Activated CD8-positive, alpha-beta T cell treated with anti-CD3 and anti-CD28 coated beads for 36 hours (primary cell): Measurements from ENCODE around the gene ADAMTS17. TPM values are rescaled to one million over a fixed set of nuclear protein-coding genes. Genes with fewer than 3 reads are reported as not detected.

Experiments used
- ATAC-seq: fragments of 200-7000 bp; cut with Tn5 transposase; one replicate; pipeline ENCODE4 v1.10.0; 2021; ENCODE audit warnings: mild to moderate bottlenecking, moderate library complexity
- CTCF ChIA-PET: fragments of 350-600 bp; sonication (Branson Sonifier 250); formaldehyde crosslinking; loops from one replicate; lab custom pipeline; 2021; ENCODE audit warnings: antibody characterized with exemption; lab: Charles Lee
- POLR2A ChIA-PET: fragments of 350-600 bp; sonication (Branson Sonifier 250); formaldehyde crosslinking; loops from one replicate; lab custom pipeline; 2021; ENCODE audit warnings: antibody characterized with exemption; lab: Charles Lee
- DNase-seq: peaks from one replicate; pipeline ENCODE4 v3.0.0-alpha.2; 2020
- H3K27ac Mint-ChIP-seq: one replicate; pipeline ENCODE4 v1.8.0; 2021; ENCODE audit warnings: mild to moderate bottlenecking, mixed read lengths
- H3K27me3 Mint-ChIP-seq: one replicate; pipeline ENCODE4 v1.8.0; 2021; ENCODE audit warnings: mixed read lengths
- H3K36me3 Mint-ChIP-seq: one replicate; pipeline ENCODE4 v1.8.0; 2021; ENCODE audit warnings: low read depth, mixed read lengths
- H3K4me1 Mint-ChIP-seq: one replicate; pipeline ENCODE4 v1.8.0; 2021; ENCODE audit warnings: low read depth, mixed read lengths
- H3K4me3 Mint-ChIP-seq: one replicate; pipeline ENCODE4 v1.8.0; 2021; ENCODE audit warnings: mild to moderate bottlenecking, moderate library complexity, mixed read lengths
- H3K9me3 Mint-ChIP-seq: one replicate; pipeline ENCODE4 v1.8.0; 2021; ENCODE audit warnings: mixed read lengths
- intact Hi-C: fragments of 100-400 bp; cut with micrococcal nuclease; formaldehyde crosslinking; loops from one replicate; pipeline ENCODE4 v1.10.0; 2022
- total RNA-seq, 2 experiments: library from RNA; stranded (reverse); gene quantifications; one replicate each; pipeline ENCODE4 v1.2.3, GENCODE V29; 2021
- TF ChIP-seq, protein P1 (sequence below): fragments of 200-600 bp; IDR thresholded peaks from one replicate; pipeline ENCODE4 v1.8.0; 2022; ENCODE audit warnings: antibody characterized with exemption, mild to moderate bottlenecking

The ADAMTS17 gene
- total RNA-seq, 2 experiments from 2014 or later, result 0.60 to 1.5 TPM

DNA sequence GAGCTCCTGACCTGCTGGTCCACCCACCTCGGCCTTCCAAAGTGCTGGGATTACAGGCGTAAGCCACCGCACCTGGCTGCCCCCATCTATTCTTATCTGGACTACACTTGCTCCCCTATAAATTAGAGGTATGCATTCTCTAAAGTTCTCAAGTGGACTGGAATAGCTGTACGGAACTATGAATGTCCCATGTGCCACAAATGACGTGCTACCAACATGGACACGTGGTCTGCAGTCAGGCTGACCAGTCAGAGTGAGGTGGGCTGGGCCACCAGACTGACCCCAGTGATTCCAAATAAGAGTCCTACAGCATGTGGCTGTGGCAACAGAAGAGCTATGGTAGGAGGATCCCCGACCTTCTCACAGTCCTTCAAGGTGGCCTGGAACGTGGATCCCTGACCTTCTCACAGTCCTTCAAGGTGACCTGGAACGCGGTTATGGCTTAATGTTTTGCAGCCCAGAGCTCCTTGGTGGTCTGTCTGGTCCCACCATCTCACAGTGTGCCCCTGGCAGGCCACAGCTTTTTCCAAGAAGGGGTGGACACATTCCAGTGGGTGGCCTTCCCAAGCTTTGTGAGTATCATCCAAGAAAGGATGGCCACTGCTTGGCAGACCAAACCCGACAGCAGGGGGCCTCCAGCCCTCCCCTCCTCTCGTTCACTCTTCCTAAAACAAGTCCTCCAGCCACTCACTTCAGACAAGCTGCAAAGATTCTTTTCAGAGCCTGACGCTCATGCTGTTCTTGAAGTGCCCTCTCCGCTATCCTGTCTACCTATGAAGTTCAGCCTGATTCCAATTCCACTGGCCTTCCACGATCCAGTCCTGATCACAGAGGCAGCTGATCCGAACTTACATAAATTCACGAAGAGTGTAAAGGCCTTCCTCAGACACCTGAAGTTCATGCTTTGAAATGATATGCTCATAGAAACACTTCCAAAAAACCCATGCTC is 4.4 kb downstream of the ADAMTS17 start:
- Mint-ChIP-seq H3K36me3 (no peaks in the 10 kb centered on the region), H3K9me3 (no peaks in the 10 kb centered on the region), H3K27ac (no peak overlapping the region), H3K27me3 (peaks cover 10% of the 10 kb centered on the region), H3K4me3 (no peak overlapping the region), H3K4me1 (peaks cover 43% of the 10 kb centered on the region)
- TF ChIP-seq, protein P1, sequence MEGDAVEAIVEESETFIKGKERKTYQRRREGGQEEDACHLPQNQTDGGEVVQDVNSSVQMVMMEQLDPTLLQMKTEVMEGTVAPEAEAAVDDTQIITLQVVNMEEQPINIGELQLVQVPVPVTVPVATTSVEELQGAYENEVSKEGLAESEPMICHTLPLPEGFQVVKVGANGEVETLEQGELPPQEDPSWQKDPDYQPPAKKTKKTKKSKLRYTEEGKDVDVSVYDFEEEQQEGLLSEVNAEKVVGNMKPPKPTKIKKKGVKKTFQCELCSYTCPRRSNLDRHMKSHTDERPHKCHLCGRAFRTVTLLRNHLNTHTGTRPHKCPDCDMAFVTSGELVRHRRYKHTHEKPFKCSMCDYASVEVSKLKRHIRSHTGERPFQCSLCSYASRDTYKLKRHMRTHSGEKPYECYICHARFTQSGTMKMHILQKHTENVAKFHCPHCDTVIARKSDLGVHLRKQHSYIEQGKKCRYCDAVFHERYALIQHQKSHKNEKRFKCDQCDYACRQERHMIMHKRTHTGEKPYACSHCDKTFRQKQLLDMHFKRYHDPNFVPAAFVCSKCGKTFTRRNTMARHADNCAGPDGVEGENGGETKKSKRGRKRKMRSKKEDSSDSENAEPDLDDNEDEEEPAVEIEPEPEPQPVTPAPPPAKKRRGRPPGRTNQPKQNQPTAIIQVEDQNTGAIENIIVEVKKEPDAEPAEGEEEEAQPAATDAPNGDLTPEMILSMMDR, result no peak
- DNase-seq (no peak), ATAC-seq (no peak)
- intact Hi-C loops, result loop anchor here (5.0 to 10.0 kb wide), 2 partner anchors 203 to 405 kb away; no protein-coding TSS in a partner anchor
- CTCF ChIA-PET, result interaction anchor here (0.9 to 8.3 kb wide), 11 partner anchors 9 to 409 kb away, joined by 3 to 154 read pairs (median 4); no protein-coding TSS in a partner anchor
- POLR2A ChIA-PET, result interaction anchor here (1.2 kb wide), 1 partner anchor 11 kb away, joined by 3 read pairs; no protein-coding TSS in a partner anchor

DNA sequence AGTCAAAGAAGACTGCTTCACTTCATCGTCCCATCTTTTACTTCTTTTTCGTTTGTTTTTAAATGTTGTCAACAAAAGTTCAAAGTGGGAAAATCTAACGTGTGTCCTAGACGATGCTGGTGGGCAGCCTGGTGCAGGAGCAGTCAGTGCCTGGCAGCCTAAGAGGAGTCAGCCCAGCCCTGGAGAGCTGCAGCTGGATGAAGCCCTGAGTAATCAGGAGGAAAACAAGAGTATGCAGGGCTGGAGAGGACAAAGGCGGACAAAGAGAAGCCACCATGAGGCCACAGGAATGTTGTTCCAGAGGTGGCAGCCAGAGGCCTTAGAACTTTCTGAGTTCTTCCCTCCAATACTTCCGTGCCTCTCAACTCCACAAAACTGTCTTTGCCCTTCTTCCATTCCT is 5.7 kb downstream of the ADAMTS17 start:
- TF ChIP-seq, protein P1, result no peak
- H3K9me3 Mint-ChIP-seq, result no peaks in the 10 kb centered on the region
- ChIA-PET CTCF (interaction anchor here (1.3 to 8.3 kb wide), 3 partner anchors 13 to 408 kb away, joined by 3 to 154 read pairs (median 4); no protein-coding TSS in a partner anchor), POLR2A (interaction anchor here (1.2 to 1.3 kb wide), 2 partner anchors 12 kb away, joined by 3 read pairs; no protein-coding TSS in a partner anchor)
- H3K27me3 Mint-ChIP-seq, result peaks cover 10% of the 10 kb centered on the region
- intact Hi-C loops, result loop anchor here (5.0 to 10.0 kb wide), 2 partner anchors 201 to 404 kb away; no protein-coding TSS in a partner anchor
- peaks cover 55% of the 10 kb centered on the region for H3K4me1 Mint-ChIP-seq
- ATAC-seq, result no peak
- no peaks in the 10 kb centered on the region for H3K36me3 Mint-ChIP-seq
- no peak overlapping the region for H3K27ac Mint-ChIP-seq
- H3K4me3 Mint-ChIP-seq, result no peak overlapping the region
- no peak for DNase-seq

DNA sequence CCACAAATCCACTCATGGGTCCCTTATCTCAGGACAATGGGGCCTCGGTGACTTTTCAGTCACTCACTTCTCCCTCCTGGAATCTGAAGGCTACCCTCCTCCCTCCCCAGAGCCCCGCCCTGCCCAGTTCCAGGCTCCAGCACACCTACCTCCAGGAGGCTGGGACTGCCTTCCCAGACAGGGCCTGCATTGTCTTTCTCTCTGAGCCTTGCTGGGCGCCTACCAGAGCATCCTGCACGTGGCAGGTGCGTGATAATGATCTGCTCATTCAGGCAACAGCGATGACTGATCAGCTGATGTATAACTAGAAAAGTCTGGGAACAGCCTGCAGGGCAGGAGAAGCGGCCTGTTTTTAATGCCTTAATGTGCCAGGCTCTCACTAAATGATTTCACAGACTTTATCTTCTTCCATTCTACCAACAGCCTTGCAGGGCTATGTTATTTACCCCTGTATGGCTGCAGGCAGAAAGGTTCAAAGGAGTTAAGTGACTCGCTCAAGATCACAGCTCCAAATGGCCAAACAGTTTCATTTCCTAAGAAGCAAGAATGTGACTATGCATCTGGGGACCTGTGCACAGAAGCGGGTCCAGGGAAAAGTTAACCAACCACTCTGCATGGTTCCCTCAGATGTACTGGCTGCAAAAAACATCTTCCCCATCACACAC is 6.3 kb downstream of the ADAMTS17 start:
- Mint-ChIP-seq H3K36me3 (no peaks in the 10 kb centered on the region), H3K9me3 (no peaks in the 10 kb centered on the region), H3K27ac (no peak overlapping the region), H3K4me1 (peaks cover 61% of the 10 kb centered on the region), H3K27me3 (peaks cover 10% of the 10 kb centered on the region), H3K4me3 (no peak overlapping the region)
- no peak for DNase-seq
- CTCF ChIA-PET, result interaction anchor here (1.3 to 8.3 kb wide), 3 partner anchors 13 to 407 kb away, joined by 3 to 154 read pairs (median 4); no protein-coding TSS in a partner anchor
- no peak for ATAC-seq
- POLR2A ChIA-PET, result interaction anchor here (1.3 kb wide), 1 partner anchor 11 kb away, joined by 3 read pairs; no protein-coding TSS in a partner anchor
- TF ChIP-seq, protein P1, result no peak
- intact Hi-C loops, result loop anchor here (5.0 to 10.0 kb wide), 2 partner anchors 201 to 403 kb away; no protein-coding TSS in a partner anchor

DNA sequence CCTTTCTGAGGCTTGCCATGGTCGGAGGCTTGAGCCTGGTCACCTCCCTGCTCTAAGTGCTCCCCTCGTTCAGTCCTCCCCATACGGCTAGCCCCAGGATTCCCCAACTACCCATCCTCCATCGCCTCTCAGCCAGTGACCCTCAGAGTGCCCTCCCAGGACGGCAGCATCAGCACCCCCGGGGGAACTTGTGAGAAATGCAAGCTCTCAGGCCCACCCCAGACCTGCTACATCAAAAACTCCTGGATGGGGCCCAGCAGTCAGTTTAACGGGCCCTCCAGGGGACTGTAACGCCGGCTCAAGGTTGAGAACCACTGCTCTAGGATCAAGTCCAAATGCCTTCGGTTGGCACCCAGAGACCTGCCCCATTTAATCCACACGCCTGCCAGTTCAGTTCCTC is 6.9 kb downstream of the ADAMTS17 start:
- intact Hi-C loops, result loop anchor here (5.0 to 10.0 kb wide), 2 partner anchors 200 to 403 kb away; no protein-coding TSS in a partner anchor
- CTCF ChIA-PET, result interaction anchor here (1.3 to 8.3 kb wide), 4 partner anchors 14 to 406 kb away, joined by 3 to 154 read pairs (median 10); no protein-coding TSS in a partner anchor
- Mint-ChIP-seq H3K4me1 (peaks cover 67% of the 10 kb centered on the region), H3K4me3 (no peak overlapping the region), H3K27ac (peak overlapping the region; percentile 7), H3K36me3 (no peaks in the 10 kb centered on the region), H3K27me3 (peaks cover 10% of the 10 kb centered on the region), H3K9me3 (no peaks in the 10 kb centered on the region)
- TF ChIP-seq, protein P1, result no peak
- POLR2A ChIA-PET, result interaction anchor here (1.3 kb wide), 1 partner anchor 10 kb away, joined by 3 read pairs; no protein-coding TSS in a partner anchor
- no peak for ATAC-seq
- no peak for DNase-seq
